Stromal cell of bone marrow (primary cell): ENCODE results near the gene NOA1.
"Not testable (repeated sequence)": the region's sequence is repeated elsewhere in the genome, so short reads cannot be mapped to it uniquely, and the experiment has no call there.

ENCODE experiments used
- DNase-seq: peaks from one replicate; pipeline ENCODE4 v3.0.0-alpha.2; 2012; ENCODE audit warnings: low read depth

The NOA1 gene

DNA sequence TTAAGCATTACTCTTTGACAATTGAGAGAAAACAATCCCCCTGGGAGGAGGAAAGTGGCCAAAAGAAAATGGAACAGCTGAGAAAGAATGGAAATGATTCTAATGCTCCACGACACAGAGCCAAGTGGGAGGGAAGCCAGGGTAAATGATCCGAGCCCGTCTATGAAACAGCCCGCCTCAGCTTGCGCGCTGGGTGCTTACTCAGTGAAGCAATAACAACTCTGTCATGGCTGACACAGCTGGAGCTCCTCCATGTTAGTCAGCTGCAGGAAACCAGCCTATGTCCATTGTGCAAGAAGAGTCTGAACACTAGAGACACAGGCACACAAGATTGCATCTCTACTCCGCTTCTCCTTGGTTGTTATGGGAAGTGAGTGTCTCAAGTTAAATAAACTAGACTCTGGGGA is 19.3 kb downstream of the NOA1 start:
- peak; percentile 99 for DNase-seq

DNA sequence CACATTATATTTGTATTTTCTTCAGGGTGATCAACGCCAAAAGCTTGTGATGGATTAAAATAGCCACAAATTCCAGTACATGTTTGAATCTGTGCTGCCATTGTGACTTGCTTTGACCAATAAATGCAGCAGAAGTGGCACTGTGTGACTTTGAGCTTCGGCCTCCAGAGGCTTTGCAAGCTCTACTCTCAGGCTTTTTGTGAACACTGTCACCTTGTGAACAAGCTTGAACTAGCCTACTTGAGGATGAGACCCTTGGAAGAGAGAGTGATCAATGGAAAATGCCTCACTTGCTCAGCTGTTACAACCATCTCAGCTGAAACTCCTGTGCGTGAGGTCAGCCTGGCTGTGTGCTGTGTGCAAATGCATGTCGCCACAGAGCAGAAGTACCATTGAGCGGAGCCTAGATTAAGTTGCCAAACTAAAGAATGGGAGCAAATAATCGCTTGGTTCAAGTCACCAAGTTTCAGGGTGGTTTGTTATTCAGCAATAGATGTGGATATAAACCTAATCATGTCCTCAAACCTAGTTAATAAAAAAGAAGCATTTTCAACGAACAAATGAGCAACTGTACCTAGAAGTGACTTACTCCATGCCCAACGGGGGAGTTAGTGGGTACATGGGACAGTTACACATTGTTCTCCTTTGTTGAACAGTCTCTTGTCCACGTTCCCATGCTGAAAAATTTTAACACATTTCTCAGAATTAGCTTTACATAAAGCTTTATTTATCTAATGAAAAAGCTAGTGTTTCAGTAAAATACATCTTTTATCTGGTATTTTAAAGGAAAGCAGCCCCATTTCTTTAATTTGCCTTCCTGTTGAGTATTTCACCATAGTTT is 23.5 kb downstream of the NOA1 start:
- DNase-seq = no peak

DNA sequence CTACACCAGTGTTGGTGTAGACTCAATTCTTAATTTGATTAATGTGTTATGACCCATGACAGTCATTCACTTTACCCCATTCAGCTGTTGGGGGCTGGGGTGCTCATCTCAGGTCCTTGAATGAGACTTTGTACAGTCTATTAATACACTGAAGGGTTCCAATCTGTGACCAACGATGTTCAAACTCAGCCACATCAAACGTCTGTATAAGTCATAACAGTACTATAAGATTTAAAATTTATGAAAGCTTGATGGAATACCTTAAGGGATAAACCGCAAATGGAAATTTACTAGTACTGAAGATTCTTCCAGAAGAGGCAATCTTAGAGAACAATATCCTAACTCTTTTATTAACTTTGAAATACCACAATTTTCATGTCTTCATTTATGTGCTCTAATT is 36.0 kb downstream of the NOA1 start:
- no peak for DNase-seq

DNA sequence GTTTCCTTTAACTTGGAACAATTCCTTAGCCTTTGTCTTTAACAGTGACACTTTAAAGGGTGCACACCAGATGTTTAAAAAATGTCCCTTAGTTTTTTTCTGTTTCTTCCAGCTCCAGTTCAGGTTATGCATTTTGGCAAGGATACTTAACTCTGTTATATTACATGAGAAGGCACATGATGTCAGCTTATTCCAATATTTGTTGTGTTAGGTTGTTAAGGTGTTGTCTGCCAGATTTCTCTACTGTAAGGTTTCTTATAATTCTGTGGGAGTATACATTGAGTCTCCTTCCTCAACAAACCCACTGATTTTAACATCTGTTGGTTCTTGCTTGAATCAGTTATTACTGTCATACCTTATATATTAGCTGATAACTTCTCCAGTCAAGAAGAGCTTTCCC is 36.4 kb downstream of the NOA1 start:
- no peak for DNase-seq

DNA sequence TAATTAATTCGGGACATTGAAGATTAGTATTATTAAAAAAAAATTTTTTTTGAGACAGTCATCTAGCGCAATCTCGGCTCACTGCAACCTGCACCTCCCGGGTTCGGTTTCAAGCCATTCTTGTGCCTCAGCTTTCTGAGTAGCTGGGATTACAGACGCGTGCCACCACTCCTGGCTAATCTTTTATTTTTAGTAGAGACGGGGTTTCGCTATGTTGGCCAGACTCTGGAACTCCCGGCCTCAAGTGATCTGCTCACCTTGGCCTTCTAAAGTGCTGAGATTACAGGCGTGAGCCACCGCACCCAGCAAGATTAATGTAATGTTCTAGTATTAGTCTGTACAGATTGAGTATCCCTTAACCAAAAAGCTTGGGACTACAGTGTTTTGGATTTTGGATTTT is 37.0 kb downstream of the NOA1 start:
- no peak for DNase-seq

DNA sequence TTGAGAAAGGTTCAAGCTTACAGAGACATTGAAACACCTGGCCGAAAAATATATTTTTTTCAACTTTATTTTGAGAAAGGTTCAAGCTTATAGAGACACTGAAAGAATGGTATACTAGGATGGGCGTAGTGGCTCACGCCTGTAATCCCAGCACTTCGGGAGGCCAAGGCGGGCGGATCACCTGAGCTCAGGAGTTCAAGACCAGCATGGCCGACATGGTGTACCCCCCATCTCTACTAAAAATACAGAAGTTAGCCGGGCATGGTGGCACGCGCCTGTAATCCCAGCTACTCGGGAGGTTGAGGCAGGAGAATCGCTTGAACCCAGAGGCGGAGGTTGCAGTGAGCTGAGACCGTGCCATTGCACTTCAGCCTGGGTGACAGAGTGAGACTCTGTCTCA is 37.6 kb downstream of the NOA1 start:
- not testable (repeated sequence) for DNase-seq

DNA sequence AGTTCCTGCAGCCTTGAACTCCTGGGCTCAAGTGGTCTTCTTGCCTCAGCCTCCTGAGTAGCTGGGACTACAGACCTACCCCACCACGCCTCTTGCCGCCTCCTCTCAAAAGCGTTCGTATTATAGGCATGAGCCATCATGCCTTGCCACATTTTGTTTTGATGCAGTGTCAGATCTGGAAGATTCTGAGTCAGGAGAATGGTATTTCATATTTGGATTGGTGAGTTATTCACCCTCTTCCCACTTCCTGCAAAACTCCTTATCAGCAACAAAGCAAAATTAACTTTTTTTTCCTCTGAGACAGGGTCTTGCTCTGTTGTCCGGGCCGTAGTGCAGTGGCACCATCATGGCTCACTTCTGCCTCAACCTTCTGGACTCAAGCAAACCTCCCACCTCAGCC is 40.1 kb downstream of the NOA1 start:
- peak; percentile 43 for DNase-seq

DNA sequence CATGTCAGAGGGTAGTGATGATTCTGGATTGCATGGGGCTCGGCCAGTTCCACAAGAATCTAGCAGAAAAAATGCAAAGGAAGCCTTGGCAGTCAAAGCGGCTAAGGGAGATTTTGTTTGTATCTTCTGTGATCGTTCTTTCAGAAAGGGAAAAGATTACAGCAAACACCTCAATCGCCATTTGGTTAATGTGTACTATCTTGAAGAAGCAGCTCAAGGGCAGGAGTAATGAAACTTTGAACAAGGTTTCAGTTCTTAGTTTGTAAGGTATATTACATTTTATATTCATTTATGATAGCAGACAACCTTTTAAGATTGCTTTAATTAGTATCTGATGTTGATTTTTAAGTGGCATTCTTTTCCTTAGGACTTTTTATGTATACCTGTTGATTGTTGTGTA is 45.5 kb downstream of the NOA1 start:
- DNase-seq = no peak

DNA sequence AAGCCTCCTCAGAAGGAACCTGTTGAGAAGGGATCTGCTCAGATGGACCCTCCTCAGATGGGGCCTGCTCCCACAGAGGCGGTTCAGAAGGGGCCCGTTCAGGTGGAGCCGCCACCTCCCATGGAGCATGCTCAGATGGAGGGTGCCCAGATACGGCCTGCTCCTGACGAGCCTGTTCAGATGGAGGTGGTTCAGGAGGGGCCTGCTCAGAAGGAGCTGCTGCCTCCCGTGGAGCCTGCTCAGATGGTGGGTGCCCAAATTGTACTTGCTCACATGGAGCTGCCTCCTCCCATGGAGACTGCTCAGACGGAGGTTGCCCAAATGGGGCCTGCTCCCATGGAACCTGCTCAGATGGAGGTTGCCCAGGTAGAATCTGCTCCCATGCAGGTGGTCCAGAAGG is 46.8 kb downstream of the NOA1 start:
- no peak for DNase-seq

DNA sequence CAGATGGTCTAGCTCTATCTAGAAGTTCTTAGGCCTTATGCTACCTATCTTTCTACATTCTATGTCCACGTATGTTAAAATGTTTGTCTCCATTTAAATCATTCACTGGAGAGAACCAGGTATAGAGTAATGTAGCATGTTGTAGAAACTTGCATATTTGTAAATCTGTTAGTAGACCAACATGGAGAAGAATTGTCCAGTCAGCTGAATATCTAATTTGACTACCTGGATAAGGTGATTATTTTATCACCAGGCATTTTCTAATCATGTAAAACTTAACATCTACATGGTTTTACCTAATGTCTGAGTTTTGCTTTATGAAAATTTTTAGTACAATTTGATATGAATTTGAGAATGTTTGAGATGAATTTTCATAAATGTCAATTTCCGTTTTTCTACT is 50.2 kb downstream of the NOA1 start:
- DNase-seq = no peak

DNA sequence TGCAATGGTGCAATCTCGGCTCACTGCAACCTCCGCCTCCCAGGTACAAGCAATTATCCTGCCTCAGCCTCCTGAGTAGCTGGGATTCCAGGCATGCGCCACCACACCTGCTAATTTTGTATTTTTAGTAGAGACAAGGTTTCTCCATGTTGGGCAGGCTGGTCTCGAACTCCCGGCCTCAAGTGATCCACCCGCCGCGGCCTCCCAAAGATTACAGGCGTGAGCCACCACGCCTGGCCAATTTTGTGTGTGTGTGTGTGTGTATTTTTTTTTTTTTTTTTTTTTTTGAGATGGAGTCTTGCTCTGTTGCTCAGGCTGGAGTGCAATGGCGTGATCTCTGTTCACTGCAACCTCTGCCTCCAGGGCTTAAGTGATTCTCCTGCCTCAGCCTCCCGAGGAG is 62.4 kb downstream of the NOA1 start:
- DNase-seq = not testable (repeated sequence)

DNA sequence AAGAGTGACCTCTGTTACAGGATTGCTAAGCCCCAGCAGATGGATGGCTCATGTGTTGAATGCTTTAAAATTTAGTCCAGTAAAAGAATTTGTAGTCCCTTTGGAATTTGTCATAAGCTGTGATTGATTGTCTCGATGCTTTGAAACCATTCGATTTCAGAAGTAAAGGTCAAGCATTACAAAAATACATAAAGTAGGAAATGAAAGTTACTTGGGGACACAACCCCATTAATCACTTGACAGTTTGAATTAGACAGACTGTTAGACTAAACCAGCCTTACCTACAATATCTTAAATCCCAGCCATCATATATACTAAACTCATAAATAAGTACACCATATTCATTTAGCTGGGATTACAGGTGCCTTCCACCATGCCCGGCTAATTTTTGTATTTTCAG is 63.1 kb downstream of the NOA1 start:
- no peak for DNase-seq
